AG04450 (cell line): Measurements from ENCODE around the gene ERP44. TPM values are rescaled to one million over a fixed set of nuclear protein-coding genes. Genes with fewer than 3 reads are reported as not detected.
"Not testable (repeated sequence)": the region's sequence is repeated elsewhere in the genome, so short reads cannot be mapped to it uniquely, and the experiment has no call there.

Experiments
- CTCF ChIA-PET: fragments of 300-600, 350-600 bp; formaldehyde crosslinking; extraction: SDS; loops from one replicate; lab custom pipeline; 2022; ENCODE audit warnings: antibody characterized with exemption, inconsistent platforms; lab: Charles Lee
- POLR2A ChIA-PET: fragments of 350-600 bp; formaldehyde crosslinking; extraction: SDS; loops from one replicate; lab custom pipeline; 2021; ENCODE audit warnings: antibody characterized with exemption, inconsistent platforms; lab: Yijun Ruan, JAX
- DNase-seq: peaks from one replicate; pipeline ENCODE4 v3.0.0-alpha.2; 2011; ENCODE audit warnings: low read depth, low spot score
- H3K27ac ChIP-seq: one replicate; pipeline ENCODE4 v1.5.1; 2012; ENCODE audit warnings: low read depth, low read length, control low read depth
- H3K27me3 ChIP-seq: one replicate; pipeline ENCODE4 v1.6.0; 2012; ENCODE audit warnings: low read length; ENCODE audit not compliant: control insufficient read depth, insufficient read depth
- H3K4me3 ChIP-seq: 2 replicates; pipeline ENCODE4 v1.5.1; 2011; ENCODE audit warnings: mild to moderate bottlenecking, low read depth, low read length, control low read depth
- H3K9me3 ChIP-seq: 2 replicates; pipeline ENCODE4 v1.5.1; 2012; ENCODE audit warnings: low read length; ENCODE audit not compliant: control insufficient read depth, insufficient read depth
- polyA minus RNA-seq: library from RNA; depleted of rRNA, polyadenylated mRNA; stranded (reverse); fragments of >200 nt; gene quantifications from 2 replicates; pipeline ENCODE4 v1.2.3, GENCODE V29; 2011; rRNA and poly(A)+ RNA removed
- polyA plus RNA-seq: library from polyadenylated mRNA; depleted of rRNA; stranded (reverse); fragments of >200 nt; gene quantifications from 2 replicates; pipeline ENCODE4 v1.2.3, GENCODE V29; 2011; rRNA removed
- TF ChIP-seq, protein P1 (sequence below): IDR thresholded peaks from 2 replicates; pipeline ENCODE4 v1.5.1; 2011; ENCODE audit warnings: low read depth, low read length, control low read depth, inconsistent platforms

ERP44 gene
- 20.9 and 28.0 TPM in 2 replicates for polyA plus RNA-seq
- polyA minus RNA-seq, result 5.4 and 10.0 TPM in 2 replicates

DNA sequence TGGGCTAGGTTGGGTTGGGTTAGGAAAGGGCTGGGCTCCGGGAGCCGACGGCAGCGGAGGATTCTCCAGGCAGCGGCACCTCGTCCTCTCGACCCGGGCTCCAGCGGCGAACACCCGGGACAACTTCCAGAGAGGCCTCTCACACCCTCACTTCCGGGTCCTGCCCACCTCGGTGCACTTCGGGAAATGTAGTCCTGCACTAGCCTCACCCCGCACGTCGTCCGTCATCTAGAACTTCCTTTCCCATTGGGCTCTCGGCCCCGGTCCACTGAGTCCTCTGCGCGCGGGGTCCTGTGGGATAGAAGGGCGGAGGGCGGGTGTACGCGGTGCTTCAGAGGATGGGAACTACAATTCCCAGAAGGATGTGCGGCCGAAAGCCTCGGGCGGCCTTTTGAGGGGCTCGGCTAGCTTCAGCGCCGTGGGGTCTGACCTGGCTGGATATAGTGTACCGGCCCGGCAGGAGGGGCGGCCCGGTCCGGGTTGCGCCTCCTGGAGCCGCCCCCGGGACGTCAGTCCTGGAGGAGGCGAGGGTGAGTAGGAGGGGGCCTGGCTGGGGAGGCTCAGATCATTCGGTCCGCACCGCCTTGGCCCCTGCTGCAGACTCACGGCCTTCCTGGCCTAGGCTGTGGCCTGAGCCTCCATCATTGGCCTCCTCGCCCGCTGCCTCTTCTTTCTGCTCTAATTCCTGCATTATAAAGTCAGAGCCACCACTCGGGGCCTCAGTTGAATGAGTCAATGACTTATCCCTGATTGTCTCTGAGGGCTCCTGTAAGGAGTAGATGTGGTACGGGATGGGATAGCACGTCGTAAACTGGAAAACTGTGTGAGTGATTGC, at the start of gene ERP44, which contains the start of gene INVS:
ERP44 (minus strand) TSS at position 114 of the 835 bp plus-strand sequence. CDS start 160 bp downstream, outside the sequence.
INVS (plus strand) TSS at position 357 of the 835 bp plus-strand sequence. CDS start 5,279 bp downstream, outside the sequence.
- TF ChIP-seq, protein P1, sequence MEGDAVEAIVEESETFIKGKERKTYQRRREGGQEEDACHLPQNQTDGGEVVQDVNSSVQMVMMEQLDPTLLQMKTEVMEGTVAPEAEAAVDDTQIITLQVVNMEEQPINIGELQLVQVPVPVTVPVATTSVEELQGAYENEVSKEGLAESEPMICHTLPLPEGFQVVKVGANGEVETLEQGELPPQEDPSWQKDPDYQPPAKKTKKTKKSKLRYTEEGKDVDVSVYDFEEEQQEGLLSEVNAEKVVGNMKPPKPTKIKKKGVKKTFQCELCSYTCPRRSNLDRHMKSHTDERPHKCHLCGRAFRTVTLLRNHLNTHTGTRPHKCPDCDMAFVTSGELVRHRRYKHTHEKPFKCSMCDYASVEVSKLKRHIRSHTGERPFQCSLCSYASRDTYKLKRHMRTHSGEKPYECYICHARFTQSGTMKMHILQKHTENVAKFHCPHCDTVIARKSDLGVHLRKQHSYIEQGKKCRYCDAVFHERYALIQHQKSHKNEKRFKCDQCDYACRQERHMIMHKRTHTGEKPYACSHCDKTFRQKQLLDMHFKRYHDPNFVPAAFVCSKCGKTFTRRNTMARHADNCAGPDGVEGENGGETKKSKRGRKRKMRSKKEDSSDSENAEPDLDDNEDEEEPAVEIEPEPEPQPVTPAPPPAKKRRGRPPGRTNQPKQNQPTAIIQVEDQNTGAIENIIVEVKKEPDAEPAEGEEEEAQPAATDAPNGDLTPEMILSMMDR, result no peak
- Histone ChIP-seq H3K9me3 (no peaks in the 10 kb centered on the region), H3K27me3 (no peaks in the 10 kb centered on the region), H3K27ac (peak within 1 kb of the TSS; percentile 92), H3K4me3 (peak within 1 kb of the TSS; percentile 99)
- CTCF ChIA-PET, result no interaction called here
- peak; percentile 96 for DNase-seq
- POLR2A ChIA-PET, result interaction anchor here (1.1 kb wide), 1 partner anchor 12 kb away, joined by 4 read pairs; no protein-coding TSS in a partner anchor

DNA sequence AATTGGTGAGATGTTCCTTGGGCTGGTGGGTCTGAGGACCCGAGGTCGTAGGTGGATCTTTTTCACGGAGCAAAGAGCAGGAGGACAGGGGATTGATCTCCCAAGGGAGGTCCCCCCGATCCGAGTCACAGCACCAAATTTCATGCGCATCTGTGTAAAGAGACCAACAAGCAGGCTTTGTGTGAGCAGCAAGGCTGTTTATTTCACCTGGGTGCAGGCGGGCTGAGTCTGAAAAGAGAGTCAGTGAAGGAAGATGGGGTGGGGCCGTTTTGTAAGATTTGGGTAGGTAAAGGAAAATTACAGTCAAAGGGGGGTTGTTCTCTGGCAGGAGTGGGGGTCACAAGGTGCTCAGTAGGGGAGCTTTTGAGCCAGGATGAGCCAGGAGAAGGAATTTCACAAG, 47.2 kb upstream of the ERP44 start:
- CTCF ChIA-PET, H3K9me3 ChIP-seq, H3K27me3 ChIP-seq, DNase-seq, POLR2A ChIA-PET, H3K4me3 ChIP-seq, H3K27ac ChIP-seq: not testable (repeated sequence)

DNA sequence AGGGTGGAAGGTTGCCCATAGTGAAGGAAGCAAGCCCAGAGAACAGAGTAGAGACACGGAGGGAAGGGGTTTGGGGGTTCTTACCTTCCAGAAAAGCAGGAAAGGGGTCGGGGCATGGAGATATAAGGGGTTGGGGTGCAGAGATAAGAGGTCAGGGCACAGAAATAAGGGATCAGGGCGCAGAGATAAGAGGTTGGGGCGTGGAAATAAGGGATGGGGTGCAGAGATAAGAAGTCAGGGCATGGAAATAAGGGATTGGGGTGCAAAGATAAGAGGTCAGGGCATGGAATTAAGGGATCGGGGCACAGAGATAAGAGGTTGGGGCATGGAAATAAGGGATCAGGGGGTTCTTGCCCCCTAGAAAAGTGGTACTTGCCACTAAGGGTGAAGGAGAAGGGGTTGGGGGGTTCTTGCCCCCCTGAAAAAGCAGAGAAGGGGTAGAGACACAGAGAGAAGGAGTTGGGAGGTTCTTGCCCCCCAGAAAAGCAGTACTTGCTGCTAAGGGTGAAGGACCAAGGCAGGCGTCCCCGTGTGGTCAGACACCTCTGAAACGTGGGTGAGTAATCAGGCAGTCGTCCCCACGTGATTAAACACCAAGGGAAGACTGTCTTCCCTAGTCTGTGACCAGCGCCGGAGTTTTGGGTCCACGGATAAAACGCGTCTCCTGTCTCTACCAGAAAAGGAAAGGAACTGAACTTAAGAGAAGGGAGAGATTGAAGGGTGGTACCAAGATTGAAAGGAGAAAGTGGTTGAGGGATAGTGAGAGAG, 46.6 kb upstream of the ERP44 start:
- H3K27me3 ChIP-seq, CTCF ChIA-PET, H3K9me3 ChIP-seq, H3K27ac ChIP-seq, H3K4me3 ChIP-seq, POLR2A ChIA-PET, DNase-seq: not testable (repeated sequence)

DNA sequence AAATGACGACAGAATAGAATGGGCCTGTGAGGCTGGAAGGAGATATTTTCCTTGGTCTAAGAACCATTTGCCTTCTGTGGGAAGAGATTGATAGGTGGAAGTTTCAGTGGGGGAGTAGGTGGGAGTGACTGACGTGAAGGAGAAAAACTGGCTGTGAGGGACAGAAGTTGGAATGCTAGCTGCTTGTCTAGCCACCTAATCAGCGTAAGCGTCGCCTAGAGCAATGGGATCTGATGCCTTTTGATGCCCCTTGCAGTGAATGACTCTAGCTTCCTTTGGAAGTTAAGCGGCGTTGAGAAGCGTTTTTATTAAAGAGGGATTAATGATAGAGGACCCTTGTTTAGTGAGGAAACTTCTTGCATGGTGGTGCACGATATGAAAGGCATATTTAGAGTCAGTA, 43.1 kb upstream of the ERP44 start:
- CTCF ChIA-PET, DNase-seq, H3K27ac ChIP-seq, H3K4me3 ChIP-seq, H3K9me3 ChIP-seq, H3K27me3 ChIP-seq: not testable (repeated sequence)
- POLR2A ChIA-PET, result interaction anchor here (0.6 kb wide), 1 partner anchor 12 kb away, joined by 5 read pairs; no protein-coding TSS in a partner anchor

DNA sequence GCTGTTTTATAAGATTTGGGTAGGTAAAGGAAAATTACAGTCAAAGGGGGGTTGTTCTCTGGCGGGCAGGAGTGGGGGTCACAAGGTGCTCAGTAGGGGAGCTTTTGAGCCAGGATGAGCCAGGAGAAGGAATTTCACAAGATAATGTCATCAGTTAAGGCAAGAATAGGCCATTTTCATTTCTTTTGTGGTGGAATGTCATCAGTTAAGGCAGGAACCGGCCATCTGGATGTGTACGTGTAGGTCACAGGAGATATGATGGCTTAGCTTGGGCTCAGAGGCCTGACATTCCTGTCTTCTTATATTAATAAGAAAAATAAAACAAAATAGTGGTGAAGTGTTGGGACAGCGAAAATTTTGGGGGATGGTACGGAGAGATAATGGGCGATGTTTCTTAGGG, 41.5 kb upstream of the ERP44 start:
- H3K9me3 ChIP-seq, CTCF ChIA-PET, DNase-seq, POLR2A ChIA-PET, H3K27ac ChIP-seq, H3K27me3 ChIP-seq, H3K4me3 ChIP-seq: not testable (repeated sequence)

DNA sequence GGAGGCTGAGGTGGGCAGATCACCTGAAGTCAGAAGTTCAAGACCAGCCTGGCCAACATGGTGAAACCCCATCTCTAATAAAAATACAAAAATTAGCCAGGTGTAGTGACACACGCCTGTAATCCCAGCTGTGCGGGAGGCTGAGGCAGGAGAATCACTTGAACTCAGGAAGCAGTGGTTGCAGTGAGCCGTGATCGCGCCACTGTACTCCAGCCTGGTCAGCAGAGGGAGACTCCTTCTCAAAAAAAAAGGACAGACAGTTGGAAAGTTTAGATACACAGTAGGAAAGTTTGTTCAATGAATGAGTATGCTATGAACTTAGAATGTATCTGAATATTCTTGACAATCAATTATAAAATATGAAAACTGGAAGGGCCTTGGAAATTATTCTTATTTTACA, 38.0 kb upstream of the ERP44 start:
- DNase-seq, H3K27me3 ChIP-seq, H3K4me3 ChIP-seq, H3K27ac ChIP-seq, H3K9me3 ChIP-seq, POLR2A ChIA-PET, CTCF ChIA-PET: not testable (repeated sequence)
- TF ChIP-seq, protein P1, result peak; percentile 32
